LNCAP (cell line): ENCODE data around the gene PRAMEF15.
A peak's percentile ranks its signal among the peaks of the same experiment; 100 is the strongest.
"Not testable (repeated sequence)": the region's sequence is repeated elsewhere in the genome, so short reads cannot be mapped to it uniquely, and the experiment has no call there.

ENCODE experiments used
- CTCF ChIP-seq: fragments of 450-650 bp; IDR thresholded peaks from 2 replicates; pipeline ENCODE4 v1.5.1; 2017; ENCODE audit warnings: mild to moderate bottlenecking

The PRAMEF15 gene

GRCh38 chr1:13315281-13315680, at the start of gene PRAMEF15:
PRAMEF15 (plus strand) TSS chr1:13315581; CDS start chr1:13318408, 2,827 bp downstream.
- not testable (repeated sequence) for TF ChIP-seq CTCF

GRCh38 chr1:13285037-13285436, 30.3 kb upstream of the PRAMEF15 start, which contains the start of gene PRAMEF8:
PRAMEF8 (minus strand) TSS chr1:13285137; CDS start chr1:13284091, 1,046 bp downstream.
- TF ChIP-seq CTCF, result not testable (repeated sequence)

GRCh38 chr1:13303239-13303638, 12.1 kb upstream of the PRAMEF15 start, which contains the start of gene PRAMEF33:
PRAMEF33 (plus strand) TSS chr1:13303539; CDS start chr1:13305955, 2,416 bp downstream.
- TF ChIP-seq CTCF, result not testable (repeated sequence)

GRCh38 chr1:13347034-13347433, 31.7 kb downstream of the PRAMEF15 start, which contains the start of gene PRAMEF14:
PRAMEF14 (minus strand) TSS chr1:13347134; CDS start chr1:13345314, 1,820 bp downstream.
- TF ChIP-seq CTCF, result not testable (repeated sequence)

- TF ChIP-seq CTCF, result peak; percentile 50; the same call in 1 of the 2 replicates
Observed at GRCh38 chr1:13356774-13357173, 41.4 kb downstream of the PRAMEF15 start.

GRCh38 chr1:13368544-13368943, 53.2 kb downstream of the PRAMEF15 start:
- TF ChIP-seq CTCF, result peak; percentile 48
